Measurements from ENCODE around the gene FUT4. TPM values are rescaled to one million over a fixed set of nuclear protein-coding genes. Genes with fewer than 3 reads are reported as not detected.

Gene FUT4
- polyA plus RNA-seq, 1 donor from 2014 or later, result 0.62 TPM

- no peak overlapping the region for H3K4me2 ChIP-seq (ENCODE audit: low read length)
Measured at GRCh38 chr11:94595076-94595475, 51.4 kb downstream of the FUT4 start.

GRCh38 chr11:94597896-94598295 lies 54.2 kb downstream of the FUT4 start:
- no peaks in the 10 kb centered on the region for H4K20me1 ChIP-seq (ENCODE audit: insufficient read depth)
- no peaks in the 10 kb centered on the region for H3K9me3 ChIP-seq (ENCODE audit: low read length)

More at GRCh38 chr11:94595076-94595475, 51.4 kb downstream of the FUT4 start:
- H4K20me1 ChIP-seq (ENCODE audit: insufficient read depth), result no peaks in the 10 kb centered on the region
- H3K27ac ChIP-seq (ENCODE audit: low read length), result no peak overlapping the region
- no peak overlapping the region for H2AFZ ChIP-seq (ENCODE audit: low read depth, low read length)
- H3K36me3 ChIP-seq (ENCODE audit: insufficient read depth, low read length), result no peaks in the 10 kb centered on the region
- no peaks in the 10 kb centered on the region for H3F3A ChIP-seq (ENCODE audit: insufficient read depth, low read length, poor library complexity, severe bottlenecking)
- no peak for TF ChIP-seq TAF1 (IDR thresholded peaks at IDR 0.05; ENCODE audit: low read depth)
- TF ChIP-seq MXI1 (conservative IDR thresholded peaks at IDR 0.05; ENCODE audit: poor library complexity, severe bottlenecking), result no peak
- TF ChIP-seq EZH2 (IDR thresholded peaks at IDR 0.05; ENCODE audit: borderline replicate concordance, insufficient read depth, low read length, poor library complexity, severe bottlenecking), result no peak
- TF ChIP-seq RAD21 (conservative IDR thresholded peaks at IDR 0.05), result no peak
- TF ChIP-seq POLR2AphosphoS5 (IDR thresholded peaks at IDR 0.05), result no peak
- TF ChIP-seq EP300 (conservative IDR thresholded peaks at IDR 0.05; ENCODE audit: poor library complexity, severe bottlenecking), result no peak
- no peak for TF ChIP-seq CTCF (IDR thresholded peaks at IDR 0.05; ENCODE audit: poor library complexity, severe bottlenecking)
- no peaks in the 10 kb centered on the region for H3K9me3 ChIP-seq (ENCODE audit: low read length)
- no peaks in the 10 kb centered on the region for H3K27me3 ChIP-seq (ENCODE audit: insufficient read depth, low read depth, low read length)
- no peak overlapping the region for H3K4me3 ChIP-seq (ENCODE audit: low read length)
- H3K9ac ChIP-seq (ENCODE audit: low read length), result no peak overlapping the region
- H3K79me2 ChIP-seq (replicated peaks; ENCODE audit: insufficient read depth, low read length), result no peaks in the 10 kb centered on the region
- H3K9me2 ChIP-seq (ENCODE audit: insufficient read depth, low read length), result no peaks in the 10 kb centered on the region

More at GRCh38 chr11:94597896-94598295, 54.2 kb downstream of the FUT4 start:
- H3K27me3 ChIP-seq (ENCODE audit: insufficient read depth, low read depth, low read length), result no peaks in the 10 kb centered on the region
- H3K4me2 ChIP-seq (ENCODE audit: low read length), result no peak overlapping the region
- no peaks in the 10 kb centered on the region for H3K36me3 ChIP-seq (ENCODE audit: insufficient read depth, low read length)
- no peak overlapping the region for H3K9ac ChIP-seq (ENCODE audit: low read length)
- no peak overlapping the region for H2AFZ ChIP-seq (ENCODE audit: low read depth, low read length)
- no peak overlapping the region for H3K27ac ChIP-seq (ENCODE audit: low read length)
- H3K79me2 ChIP-seq (replicated peaks; ENCODE audit: insufficient read depth, low read length), result no peaks in the 10 kb centered on the region
- TF ChIP-seq EZH2 (IDR thresholded peaks at IDR 0.05; ENCODE audit: borderline replicate concordance, insufficient read depth, low read length, poor library complexity, severe bottlenecking) (no peak), MXI1 (conservative IDR thresholded peaks at IDR 0.05; ENCODE audit: poor library complexity, severe bottlenecking) (no peak), REST (IDR thresholded peaks at IDR 0.05; ENCODE audit: borderline replicate concordance) (no peak), CTCF (IDR thresholded peaks at IDR 0.05; ENCODE audit: poor library complexity, severe bottlenecking) (no peak)
- H3K4me3 ChIP-seq (ENCODE audit: low read length), result no peak overlapping the region
- no peaks in the 10 kb centered on the region for H3K9me2 ChIP-seq (ENCODE audit: insufficient read depth, low read length)
- H3F3A ChIP-seq (ENCODE audit: insufficient read depth, low read length, poor library complexity, severe bottlenecking), result no peaks in the 10 kb centered on the region

Other genes starting within 250 kb of the FUT4 start
- not detected in 2 replicates for gene IZUMO1R, start 239.3 kb upstream of the FUT4 start, polyA plus RNA-seq
- gene GPR83, start 142.5 kb upstream of the FUT4 start, polyA plus RNA-seq, result 0.37 and 0.74 TPM in 2 replicates
- 4.3 and 5.1 TPM in 2 replicates for gene MRE11, start 50.1 kb upstream of the FUT4 start, polyA plus RNA-seq
- gene ANKRD49, start 49.9 kb upstream of the FUT4 start, polyA plus RNA-seq, result 49.2 and 54.6 TPM in 2 replicates
- 0.47 TPM in 1 of 2 replicates, not detected in the other for gene C11orf97, start 31.5 kb upstream of the FUT4 start, polyA plus RNA-seq
- 1.3 and 2.9 TPM in 2 replicates for gene PIWIL4, start 23.4 kb downstream of the FUT4 start, polyA plus RNA-seq
- gene AMOTL1, start 224.4 kb downstream of the FUT4 start, polyA plus RNA-seq, result 10.7 and 12.6 TPM in 2 replicates